RWPE2 (cell line): ENCODE data around the gene USP6NL.

Source experiments
- ATAC-seq: fragments of 200-7000 bp; cut with Tn5 transposase; 3 replicates; pipeline ENCODE4 v1.9.1; 2021; ENCODE audit warnings: low read depth
- DNase-seq: peaks from one replicate; pipeline ENCODE4 v3.0.0-alpha.2; 2020; ENCODE audit warnings: low spot score
- H3K27ac ChIP-seq: fragments of 450-650 bp; 2 replicates; pipeline ENCODE4 v1.5.1; 2017; ENCODE audit warnings: mild to moderate bottlenecking; ENCODE audit not compliant: poor library complexity, severe bottlenecking
- H3K27me3 ChIP-seq: fragments of 250-450 bp; sonication (Bioruptor Pico); 2 replicates; pipeline ENCODE4 v1.5.1; 2021; ENCODE audit warnings: mild to moderate bottlenecking, moderate library complexity; ENCODE audit not compliant: insufficient read depth, poor library complexity, severe bottlenecking
- H3K36me3 ChIP-seq: fragments of 250-450 bp; sonication (Bioruptor Pico); 2 replicates; pipeline ENCODE4 v1.5.1; 2020; ENCODE audit warnings: low read depth, mild to moderate bottlenecking, moderate library complexity
- H3K4me1 ChIP-seq: fragments of 250-450 bp; sonication (Bioruptor Pico); 2 replicates; pipeline ENCODE4 v1.5.1; 2021; ENCODE audit warnings: mild to moderate bottlenecking, moderate library complexity; ENCODE audit not compliant: insufficient read depth, poor library complexity, severe bottlenecking
- H3K4me3 ChIP-seq: fragments of 250-450 bp; sonication (Bioruptor Pico); 2 replicates; pipeline ENCODE4 v1.5.1; 2021; ENCODE audit warnings: mild to moderate bottlenecking, moderate library complexity; ENCODE audit not compliant: severe bottlenecking
- H3K9me3 ChIP-seq: fragments of 250-450 bp; sonication (Bioruptor Pico); 2 replicates; pipeline ENCODE4 v1.5.1; 2021; ENCODE audit warnings: mild to moderate bottlenecking, moderate library complexity; ENCODE audit not compliant: severe bottlenecking
- CTCF ChIP-seq: fragments of 450-650 bp; IDR thresholded peaks from one replicate; pipeline ENCODE4 v1.5.1; 2017; ENCODE audit warnings: mild to moderate bottlenecking, moderate library complexity; ENCODE audit not compliant: poor library complexity, severe bottlenecking

USP6NL gene

GRCh38 chr10:11639849-11640764 is 28.7 kb upstream of the USP6NL start:
- Histone ChIP-seq H3K4me3 (no peak overlapping the region), H3K4me1 (no peaks in the 10 kb centered on the region), H3K36me3 (no peaks in the 10 kb centered on the region), H3K9me3 (no peaks in the 10 kb centered on the region), H3K27ac (no peak overlapping the region), H3K27me3 (no peaks in the 10 kb centered on the region)
- no peak for DNase-seq
- no peak for ATAC-seq
- TF ChIP-seq CTCF: no peak

GRCh38 chr10:11639362-11639761 is 27.9 kb upstream of the USP6NL start:
- no peaks in the 10 kb centered on the region for H3K9me3 ChIP-seq
- no peak overlapping the region for H3K4me3 ChIP-seq
- DNase-seq: no peak
- ATAC-seq: no peak
- H3K27me3 ChIP-seq: no peaks in the 10 kb centered on the region
- H3K27ac ChIP-seq: no peak overlapping the region
- no peaks in the 10 kb centered on the region for H3K36me3 ChIP-seq
- no peaks in the 10 kb centered on the region for H3K4me1 ChIP-seq
- no peak for TF ChIP-seq CTCF

- Histone ChIP-seq H3K4me3 (no peak overlapping the region), H3K27ac (no peak overlapping the region), H3K4me1 (no peaks in the 10 kb centered on the region), H3K27me3 (no peaks in the 10 kb centered on the region), H3K36me3 (no peaks in the 10 kb centered on the region), H3K9me3 (no peaks in the 10 kb centered on the region)
- ATAC-seq: no peak
- TF ChIP-seq CTCF: no peak
- DNase-seq: no peak
These were observed 26.7 kb upstream of the USP6NL start for GRCh38 chr10:11638055-11638698.

- no peaks in the 10 kb centered on the region for H3K4me1 ChIP-seq
- no peaks in the 10 kb centered on the region for H3K36me3 ChIP-seq
- DNase-seq (no peak), ATAC-seq (no peak)
- H3K4me3 ChIP-seq: no peak overlapping the region
- H3K27me3 ChIP-seq: no peaks in the 10 kb centered on the region
- H3K9me3 ChIP-seq: no peaks in the 10 kb centered on the region
- no peak overlapping the region for H3K27ac ChIP-seq
- no peak for TF ChIP-seq CTCF
These were observed 25.4 kb upstream of the USP6NL start for GRCh38 chr10:11636697-11637303.
